Stimulated activated CD8-positive, alpha-beta memory T cell treated with anti-CD3 and anti-CD28 coated beads, Interleukin-2, amount 100 ng/mL, for 1 hour (primary cell): ENCODE data around the gene WDTC1.
"Not testable (repeated sequence)": the region's sequence is repeated elsewhere in the genome, so short reads cannot be mapped to it uniquely, and the experiment has no call there.

Experiments
- DNase-seq, 2 donors: peaks; one replicate each; pipeline ENCODE4 v3.0.0-alpha.2; 2020; ENCODE audit warnings: low read depth in 2 of 2

WDTC1 gene

DNA sequence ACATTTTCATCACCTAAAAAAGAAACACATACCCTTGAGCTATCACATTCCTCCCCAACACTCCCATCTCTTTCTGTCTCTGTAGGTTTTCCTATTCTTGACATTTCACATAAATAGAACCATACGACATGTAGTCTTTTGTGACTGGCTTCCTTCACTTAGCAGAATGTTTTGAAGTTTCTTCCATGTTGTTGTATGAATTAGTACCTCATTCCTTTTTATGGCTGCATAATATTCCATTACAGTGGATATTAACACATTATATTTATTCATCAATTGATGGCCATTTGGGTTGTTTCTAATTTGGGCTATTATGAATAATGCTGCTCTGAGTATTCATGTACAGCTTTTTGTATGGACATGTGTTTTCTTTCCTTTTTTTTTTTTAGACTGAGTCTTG is 11.8 kb downstream of the WDTC1 start:
- DNase-seq = no peak

DNA sequence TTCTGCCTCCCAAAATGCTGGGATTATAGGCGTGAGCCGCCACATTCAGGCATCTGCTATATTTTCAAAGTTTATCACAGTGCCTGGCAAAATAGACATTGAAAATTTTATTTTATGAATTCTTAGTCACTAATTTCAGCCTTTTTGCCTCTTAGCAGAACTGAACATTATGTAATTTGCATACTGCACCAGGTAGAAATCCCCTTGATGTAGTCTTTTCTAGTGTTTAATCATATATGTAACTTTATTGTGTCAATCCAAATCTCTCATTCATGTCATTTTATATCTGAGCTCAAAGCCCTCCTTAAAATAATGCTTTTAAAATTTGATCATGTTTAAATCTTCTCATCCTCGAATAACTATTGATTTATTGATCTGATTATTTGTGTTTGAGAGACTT is 19.2 kb downstream of the WDTC1 start:
- DNase-seq = no peak

DNA sequence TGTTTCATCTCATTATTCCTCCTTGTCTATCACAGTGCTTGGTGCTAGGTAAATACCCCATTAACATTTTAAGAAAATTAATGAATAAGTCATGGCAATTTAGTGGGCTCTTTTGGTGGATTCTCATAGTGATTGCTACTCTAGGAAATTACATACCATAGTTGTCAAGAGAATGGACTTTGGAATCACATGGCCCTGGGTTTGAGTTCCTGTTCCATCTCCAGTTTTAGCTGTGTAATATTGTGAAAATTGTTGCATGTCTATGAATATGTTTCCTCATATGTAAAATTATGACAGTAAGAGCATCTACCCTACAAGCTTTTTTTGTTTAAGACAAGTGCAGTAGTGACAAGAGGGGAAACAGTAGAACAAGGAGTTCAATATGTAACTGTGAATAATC is 20.7 kb downstream of the WDTC1 start:
- no peak for DNase-seq

DNA sequence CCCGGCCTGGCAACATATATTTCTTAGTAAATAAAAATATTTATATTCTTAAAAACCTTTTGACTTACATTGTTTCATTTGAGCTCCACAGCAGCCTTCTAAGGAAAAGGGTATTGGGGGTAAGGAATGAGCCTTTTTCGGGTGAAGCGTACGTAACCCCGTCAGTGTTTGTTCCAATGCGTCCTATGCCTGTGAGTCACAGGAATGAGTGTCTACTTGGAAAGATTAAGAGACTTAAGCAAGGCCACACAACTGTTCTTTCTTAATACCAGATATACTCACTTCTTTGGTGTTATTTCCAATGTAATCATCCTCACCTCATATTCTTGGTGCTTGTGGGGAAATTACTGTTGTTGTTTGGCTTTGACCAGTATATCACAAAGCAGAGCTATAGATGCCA is 22.7 kb downstream of the WDTC1 start:
- no peak for DNase-seq

DNA sequence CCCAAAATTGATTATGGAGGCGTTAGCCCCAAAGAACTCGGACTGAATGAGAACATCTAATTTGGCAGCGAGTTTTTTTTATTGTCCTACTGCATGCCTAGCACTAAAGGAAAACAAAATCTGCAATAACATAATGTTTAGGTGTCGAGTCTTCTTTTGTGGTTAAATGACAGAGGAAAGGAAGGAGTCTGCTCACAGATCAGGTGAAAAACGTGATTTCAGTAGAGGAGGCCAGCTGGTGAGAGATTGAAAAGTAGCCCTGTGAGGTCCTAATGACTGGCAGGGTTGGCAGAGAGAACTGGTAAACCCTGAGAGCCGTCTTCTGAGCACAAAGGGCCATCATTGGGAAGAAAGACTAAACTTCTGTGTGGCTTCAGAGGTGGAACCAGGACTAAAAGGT is 24.2 kb downstream of the WDTC1 start:
- DNase-seq = no peak

DNA sequence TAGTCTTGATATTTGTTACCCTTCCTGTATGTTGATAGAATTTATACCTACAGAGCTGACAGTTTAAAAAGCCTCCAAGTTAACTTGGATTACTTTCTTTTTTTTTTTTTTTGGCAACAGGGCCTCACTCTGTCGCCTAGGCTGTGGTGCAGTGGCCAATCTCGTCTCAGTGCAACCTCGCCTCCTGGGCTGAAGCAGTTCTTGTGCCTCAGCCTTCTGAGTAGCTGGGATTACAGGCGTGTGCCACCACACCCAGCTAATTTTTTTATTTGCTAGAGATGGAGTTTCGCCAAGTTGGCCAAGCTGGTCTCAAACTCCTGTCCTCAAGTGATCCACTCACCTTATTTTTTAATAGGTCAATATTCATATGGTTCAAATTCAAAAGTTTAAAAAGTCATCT is 32.7 kb downstream of the WDTC1 start:
- no peak for DNase-seq

DNA sequence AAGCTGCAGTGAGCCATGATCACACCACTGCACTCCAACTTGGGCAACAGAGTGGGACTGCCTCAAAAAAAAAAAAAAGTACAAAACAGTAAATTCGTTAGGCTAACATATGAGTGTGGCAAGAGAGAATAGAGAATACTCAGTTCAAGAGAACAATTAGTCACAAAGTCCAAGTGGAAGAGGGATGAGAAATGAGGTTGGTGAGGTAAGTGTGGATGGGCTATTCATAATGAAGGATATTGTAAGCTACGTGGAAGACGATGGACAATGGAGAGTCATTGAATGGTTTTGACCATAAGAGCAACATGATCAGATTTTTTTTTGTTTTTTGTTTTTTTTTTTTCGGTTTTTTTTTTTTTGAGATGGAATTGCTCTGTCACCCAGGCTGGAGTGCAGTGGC is 34.8 kb downstream of the WDTC1 start:
- no peak for DNase-seq

DNA sequence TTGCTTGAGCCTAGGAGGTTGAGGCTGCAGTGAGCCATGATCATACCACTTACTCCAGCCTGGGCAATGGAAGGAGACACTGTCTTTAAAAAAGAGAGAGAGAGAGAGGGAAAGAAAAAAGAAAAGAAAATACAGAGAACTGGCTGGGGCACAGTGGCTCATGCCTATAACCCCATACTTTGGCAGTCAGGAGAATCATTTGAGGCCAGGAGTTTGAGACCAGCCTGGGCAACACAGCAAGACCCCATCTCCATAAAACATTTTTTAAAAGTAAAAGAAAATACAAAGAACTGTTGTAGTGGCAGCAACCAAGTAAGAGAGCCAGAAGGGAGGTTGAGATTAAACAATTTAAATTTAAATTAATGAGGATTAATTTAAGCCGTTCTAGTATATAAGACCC is 39.8 kb downstream of the WDTC1 start:
- DNase-seq = no peak

DNA sequence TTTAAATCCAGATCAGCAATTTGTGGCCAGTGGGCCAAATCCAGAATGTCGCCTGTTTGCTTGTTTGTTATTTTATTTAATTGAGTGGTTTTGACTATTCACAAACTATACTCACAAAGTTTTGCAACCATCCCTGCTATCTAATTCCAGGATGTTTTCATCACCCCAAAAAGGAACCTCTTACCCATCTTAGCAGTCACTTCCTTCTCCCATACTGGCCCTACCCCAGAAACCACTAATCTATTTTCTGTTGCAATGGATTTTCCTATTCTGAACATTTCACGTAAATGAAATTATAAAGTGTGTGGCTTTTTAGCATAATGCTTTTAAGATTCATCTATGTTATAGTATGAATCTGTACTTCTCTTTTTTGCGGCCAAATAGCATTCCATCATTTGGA is 41.3 kb downstream of the WDTC1 start:
- no peak for DNase-seq

DNA sequence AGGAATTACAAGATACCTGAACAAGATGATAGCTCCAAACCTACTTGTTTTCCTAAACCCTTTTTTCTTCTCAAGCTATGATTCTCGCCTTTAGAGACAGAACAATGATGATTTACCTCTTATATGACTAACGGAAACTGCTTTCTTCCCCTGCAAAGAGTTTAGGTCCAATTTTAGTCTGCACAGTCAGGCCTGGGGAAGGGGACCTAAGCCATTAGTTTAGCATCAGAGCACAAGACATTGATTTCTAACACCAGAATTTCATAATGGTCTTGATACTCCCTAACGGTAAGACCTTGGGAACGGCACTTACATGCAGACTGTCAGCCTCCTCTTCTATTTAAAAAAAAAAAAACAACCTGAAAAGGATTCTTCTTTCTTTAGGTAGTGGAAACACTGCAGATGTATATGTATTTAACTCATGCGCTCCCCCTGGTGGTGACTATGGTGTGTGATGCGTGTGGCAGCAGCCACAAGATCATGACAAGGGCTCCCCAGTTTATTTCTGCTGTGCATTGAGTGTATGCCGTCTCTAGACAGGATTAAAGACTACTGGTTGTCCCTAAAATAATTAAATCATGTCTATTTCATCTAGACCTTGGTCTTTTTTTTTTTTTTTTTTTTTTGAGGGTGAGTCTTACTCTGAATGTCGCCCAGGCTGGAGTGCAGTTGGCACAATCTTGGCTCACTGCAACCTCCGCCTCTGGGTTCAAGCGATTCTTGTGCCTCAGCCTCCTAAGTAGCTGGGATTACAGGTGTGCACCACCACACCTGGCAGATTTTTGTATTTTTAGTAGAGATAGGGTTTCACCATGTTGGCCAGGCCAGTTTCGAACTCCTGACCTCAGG is 50.2 kb downstream of the WDTC1 start:
- peak; percentile 70 to 82 for DNase-seq

DNA sequence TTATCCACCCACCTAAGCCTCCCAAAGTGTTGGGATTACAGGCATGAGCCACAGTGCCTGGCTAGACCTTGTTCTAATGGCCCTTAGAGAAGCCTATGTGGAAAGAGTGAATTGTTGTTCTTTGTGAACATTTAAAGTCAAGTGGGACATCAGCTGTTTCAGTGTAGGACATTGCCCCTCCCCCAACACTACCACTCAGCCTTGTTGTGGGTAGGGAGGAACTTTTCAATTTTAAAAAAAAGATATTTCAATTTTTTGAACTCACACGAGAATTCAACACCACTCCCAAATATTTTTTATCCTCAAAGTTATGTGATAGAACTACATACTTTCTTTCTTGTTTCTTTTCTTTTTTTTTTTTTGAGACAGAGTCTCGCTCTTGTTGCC is 50.8 kb downstream of the WDTC1 start:
- no peak for DNase-seq

DNA sequence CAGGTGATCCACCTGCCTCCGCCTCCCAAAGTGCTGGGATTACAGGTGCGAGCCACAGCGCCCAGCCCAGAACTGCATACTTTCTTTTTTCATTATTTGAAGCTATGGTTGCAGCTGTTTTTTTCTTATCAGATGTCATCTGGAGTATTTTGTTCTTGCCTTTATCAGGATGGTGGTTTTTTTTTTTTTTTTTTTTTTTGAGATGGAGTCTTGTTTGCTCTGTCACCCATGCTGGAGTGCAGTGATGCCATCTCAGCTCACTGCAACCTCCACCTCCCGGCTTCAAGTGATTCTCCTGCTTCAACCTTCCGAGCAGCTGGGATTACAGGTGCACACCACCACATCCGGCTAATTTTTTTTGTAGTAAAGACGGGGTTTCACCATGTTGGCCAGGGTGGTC is 51.4 kb downstream of the WDTC1 start:
- not testable (repeated sequence) for DNase-seq

DNA sequence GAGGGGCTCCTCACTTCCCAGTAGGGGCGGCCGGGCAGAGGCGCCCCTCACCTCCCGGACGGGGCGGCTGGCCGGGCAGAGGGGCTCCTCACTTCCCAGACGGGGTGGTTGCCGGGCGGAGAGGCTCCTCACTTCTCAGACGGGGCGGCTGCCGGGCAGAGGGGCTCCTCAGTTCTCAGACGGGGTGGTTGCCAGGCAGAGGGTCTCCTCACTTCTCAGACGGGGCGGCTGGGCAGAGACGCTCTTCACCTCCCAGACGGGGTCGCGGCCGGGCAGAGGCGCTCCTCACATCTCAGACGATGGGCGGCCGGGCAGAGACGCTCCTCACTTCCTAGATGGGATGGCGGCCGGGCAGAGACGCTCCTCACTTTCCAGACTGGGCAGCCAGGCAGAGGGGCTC is 54.7 kb downstream of the WDTC1 start:
- DNase-seq = not testable (repeated sequence)

DNA sequence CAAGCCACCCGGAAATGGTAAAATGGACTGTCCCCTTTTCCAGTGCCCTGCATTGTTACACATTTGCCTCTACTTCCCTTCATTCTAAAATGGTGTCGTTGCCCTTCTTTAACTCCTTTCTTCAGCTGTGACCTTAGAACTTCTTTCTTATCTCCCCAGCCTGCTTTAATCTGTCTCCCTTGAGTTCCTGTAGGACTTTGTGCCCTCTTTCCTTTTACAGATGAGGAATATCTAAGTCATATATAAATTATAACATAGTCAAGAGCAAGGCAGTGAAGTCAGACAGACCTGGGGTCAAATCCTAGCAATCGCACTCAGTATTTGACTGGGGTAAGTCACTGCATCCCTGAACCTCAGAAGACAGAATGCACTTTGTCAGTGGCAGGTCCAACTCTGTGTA is 56.1 kb downstream of the WDTC1 start:
- no peak for DNase-seq

DNA sequence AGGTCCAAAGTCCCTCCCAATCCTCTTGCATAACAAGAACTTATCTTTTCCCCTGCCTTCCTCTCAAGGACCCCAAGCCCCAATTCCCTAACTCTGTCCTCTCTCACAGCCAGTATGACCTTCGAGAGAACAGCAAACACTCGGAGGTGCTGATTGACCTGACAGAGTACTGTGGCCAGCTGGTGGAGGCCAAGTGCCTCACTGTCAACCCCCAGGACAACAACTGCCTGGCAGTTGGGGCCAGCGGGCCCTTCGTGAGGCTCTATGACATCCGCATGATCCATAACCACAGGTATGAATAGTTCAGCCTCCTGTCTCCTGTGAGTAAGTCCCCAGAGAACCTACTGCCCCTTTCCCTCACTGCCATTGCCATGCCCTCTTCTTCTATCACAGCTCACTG is 57.7 kb downstream of the WDTC1 start:
- no peak for DNase-seq

DNA sequence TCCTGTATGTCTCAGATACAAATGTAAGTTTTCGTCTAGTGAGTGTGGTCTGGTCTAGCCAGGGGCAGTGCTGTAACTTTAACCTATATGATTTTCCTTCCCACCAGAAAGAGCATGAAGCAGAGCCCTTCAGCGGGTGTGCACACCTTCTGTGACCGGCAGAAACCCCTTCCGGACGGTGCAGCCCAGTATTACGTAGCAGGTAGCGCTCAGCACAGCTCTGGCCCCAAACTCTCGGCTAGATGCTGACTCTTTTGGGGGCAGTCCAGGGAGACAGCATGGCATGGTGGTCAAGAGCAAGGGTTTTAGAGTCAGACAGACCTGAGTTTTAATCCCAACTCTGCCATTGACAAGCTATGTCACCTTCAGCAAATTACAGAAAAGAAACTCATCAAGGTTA is 59.5 kb downstream of the WDTC1 start:
- no peak for DNase-seq

DNA sequence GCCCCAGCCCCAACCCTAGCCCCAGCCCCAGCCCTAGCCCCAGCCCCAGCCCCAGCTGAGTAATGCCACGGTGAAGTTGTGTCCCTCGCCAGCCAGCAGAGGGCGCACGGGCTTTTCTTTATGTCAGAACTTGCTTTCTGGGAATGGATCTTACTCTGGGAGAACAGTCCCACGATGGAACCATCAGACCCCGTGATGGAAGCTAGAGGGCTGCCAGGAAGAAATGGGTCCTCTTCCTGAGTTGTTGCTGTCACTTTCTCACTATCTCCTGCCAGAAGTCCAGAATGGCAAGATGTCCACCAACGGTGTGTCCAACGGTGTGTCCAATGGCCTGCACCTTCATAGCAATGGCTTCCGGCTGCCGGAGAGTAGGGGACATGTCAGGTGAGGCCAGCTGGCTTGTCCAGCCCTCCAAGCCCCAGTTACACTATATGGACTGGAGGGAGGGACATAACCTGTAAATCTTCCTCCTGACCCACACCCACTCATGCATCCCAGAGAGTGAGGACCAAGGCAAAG is 62.4 kb downstream of the WDTC1 start:
- peak; percentile 32 to 56 for DNase-seq

DNA sequence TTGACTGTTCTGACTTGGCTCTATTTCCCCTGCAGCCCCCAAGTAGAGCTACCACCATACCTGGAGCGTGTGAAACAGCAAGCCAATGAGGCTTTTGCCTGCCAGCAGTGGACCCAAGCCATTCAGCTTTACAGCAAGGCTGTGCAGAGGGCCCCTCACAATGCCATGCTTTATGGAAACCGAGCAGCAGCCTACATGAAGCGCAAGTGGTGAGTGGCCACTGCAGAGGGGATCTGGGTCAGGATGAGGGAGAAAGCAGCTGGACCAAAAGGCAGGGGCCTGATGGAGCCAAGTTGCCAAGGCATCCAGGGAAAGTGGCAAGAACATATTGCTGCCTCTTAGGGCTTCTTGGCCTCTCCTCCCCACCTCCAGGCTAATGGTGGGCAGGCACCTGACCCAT is 63.5 kb downstream of the WDTC1 start:
- no peak for DNase-seq

DNA sequence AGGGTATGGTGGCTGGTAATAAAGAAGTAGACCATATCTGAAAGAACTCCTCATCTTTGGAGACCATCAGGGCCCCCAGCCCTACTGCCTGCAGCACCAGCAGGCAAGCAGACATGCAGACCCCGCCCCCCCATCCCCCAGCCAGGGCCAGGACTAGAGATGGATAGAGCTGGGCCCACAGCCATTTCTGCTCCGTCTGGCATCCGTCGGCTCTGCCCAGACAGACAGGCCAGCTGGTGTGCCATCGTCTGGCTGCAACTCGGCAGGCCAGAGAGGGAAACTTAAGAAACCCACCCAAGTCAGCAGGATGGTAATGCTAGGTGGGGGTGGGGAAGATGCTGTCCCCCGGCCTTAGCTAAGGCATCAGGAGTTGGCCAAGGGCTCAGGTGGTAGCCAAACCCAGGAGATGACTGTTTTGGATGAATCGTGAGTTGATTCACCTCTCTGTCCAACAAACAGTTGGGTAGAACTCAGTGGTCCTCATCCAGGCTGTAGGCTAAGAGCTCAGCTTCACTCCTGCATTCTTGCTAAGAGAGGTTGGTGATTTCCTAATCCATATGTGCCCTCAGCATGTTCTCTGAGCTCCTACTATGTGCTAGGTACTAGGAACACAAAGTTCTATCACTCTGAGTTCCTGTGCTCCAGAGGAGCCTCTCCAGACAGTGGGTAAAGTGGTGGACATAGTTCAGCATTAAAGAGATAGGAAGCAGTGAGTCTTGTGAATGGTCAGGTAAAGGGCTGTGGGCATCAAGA is 64.4 kb downstream of the WDTC1 start:
- DNase-seq = no peak

DNA sequence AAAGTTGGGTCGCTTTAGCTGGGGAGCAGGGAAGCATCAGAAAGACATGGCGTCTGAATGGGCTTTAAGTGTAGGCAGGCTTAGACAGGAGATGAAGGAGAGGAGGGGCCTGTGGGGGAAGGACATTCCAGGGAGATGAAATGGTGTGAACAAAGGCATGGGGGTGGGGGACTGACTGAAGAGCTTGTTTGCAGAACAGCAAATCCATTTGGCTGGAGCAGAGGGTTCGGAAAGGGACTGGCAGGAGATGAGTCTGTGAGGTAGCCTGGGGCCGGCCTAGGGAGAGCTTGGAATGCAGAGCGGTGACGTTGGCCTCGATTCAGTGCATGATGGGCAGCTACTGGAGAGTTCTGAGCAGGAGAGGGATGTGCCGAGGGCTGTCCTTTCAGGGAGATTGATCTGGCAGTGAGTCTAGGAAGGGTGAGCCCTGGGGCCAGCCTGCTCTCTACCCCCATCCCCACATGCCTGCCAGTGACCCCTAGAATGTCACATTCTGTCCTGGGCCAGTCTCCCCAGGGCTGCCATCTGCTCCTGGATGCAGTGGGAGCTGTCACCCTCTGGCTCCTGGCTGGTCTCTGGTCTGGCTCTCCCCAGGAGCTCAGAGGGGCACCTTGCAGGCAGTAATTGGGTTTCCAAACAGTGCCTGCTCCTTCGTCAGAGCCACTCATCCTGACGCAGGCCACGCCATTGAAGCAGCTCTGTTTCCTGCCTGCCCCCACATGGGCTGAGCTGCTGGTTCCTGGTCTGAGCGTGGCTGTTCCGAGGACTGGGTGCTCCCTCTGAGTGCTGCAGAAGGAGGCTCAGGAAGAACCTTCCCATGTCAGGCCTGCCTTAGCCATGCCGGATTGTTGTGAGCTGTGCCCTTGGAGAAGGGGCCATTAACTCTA is 65.2 kb downstream of the WDTC1 start:
- no peak for DNase-seq

DNA sequence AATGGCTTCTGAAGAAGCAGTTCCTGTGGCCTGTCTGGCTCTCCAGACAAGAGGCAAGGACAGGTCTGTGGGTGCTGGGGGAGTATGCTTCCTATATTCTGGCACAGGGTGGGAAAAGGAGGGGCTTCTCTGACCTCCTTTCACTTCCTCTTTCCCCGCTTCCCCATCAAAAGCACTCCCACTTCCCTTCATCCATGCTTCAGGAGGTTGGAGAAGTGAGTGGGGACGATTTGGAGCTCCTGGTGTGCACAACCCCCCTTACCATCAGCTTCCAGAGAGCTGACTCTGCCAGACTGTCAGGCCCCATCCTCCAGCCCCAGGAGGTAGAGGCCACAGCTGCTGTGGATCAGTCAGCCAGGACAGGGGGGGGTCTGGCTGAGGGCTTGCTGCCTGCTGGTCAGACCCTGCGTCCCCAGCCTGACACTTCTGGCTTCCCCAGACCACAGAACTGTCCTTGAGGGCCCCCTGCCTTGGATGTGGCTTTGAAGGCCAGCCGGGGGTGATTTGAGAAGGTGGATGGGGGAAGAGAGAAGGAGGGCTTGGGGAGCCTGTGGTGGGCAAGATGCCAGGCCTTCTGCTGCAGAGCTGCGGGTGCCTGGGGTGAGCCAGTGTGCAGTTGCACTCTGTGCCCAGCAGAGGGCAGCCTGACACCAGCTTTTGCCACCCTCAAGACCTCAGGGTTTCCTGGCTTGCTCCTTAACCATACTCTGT is 66.1 kb downstream of the WDTC1 start:
- peak; percentile 49 to 54 for DNase-seq

DNA sequence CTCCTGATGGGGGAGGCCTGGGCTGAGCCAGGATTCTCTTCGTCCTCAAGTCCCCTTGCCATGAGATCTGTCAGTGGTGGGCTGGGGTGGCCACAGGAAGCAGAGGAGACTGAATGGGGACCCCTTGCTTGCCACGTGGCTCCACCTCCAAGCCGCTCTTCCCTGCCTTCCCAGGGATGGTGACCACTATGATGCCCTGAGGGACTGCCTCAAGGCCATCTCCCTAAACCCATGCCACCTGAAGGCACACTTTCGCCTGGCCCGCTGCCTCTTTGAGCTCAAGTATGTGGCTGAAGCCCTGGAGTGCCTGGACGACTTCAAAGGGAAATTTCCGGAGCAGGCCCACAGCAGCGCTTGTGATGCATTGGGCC is 66.6 kb downstream of the WDTC1 start:
- no peak for DNase-seq
